Fibroblast of pulmonary artery (primary cell): ENCODE measurements around the gene ITPR1.

ENCODE experiments used
- DNase-seq: peaks from one replicate; pipeline ENCODE4 v3.0.0-alpha.2; 2010; ENCODE audit warnings: low read depth
- H3K4me3 ChIP-seq: replicated peaks from 2 replicates; pipeline ENCODE4 v1.5.1; 2011; ENCODE audit warnings: low read depth, mild to moderate bottlenecking, control low read depth, low read length, moderate library complexity
- CTCF ChIP-seq: IDR thresholded peaks from 2 replicates; pipeline ENCODE4 v1.5.1; 2011; ENCODE audit warnings: mild to moderate bottlenecking, control low read depth, low read length, inconsistent platforms; ENCODE audit errors: missing control alignments

The ITPR1 gene

GRCh38 chr3:4670352-4670751 is 177.2 kb downstream of the ITPR1 start:
- DNase-seq, result peak; percentile 17

GRCh38 chr3:4672725-4673275 is 179.7 kb downstream of the ITPR1 start:
- no peak for DNase-seq
- no peak for TF ChIP-seq CTCF
- no peak overlapping the region for H3K4me3 ChIP-seq

More at GRCh38 chr3:4670352-4670751, 177.2 kb downstream of the ITPR1 start:
- H3K4me3 ChIP-seq, result no peak overlapping the region
- TF ChIP-seq CTCF, result peak; percentile 41

- TF ChIP-seq CTCF, result no peak
- DNase-seq, result peak; percentile 90
- no peak overlapping the region for H3K4me3 ChIP-seq
These were observed 181.1 kb downstream of the ITPR1 start for GRCh38 chr3:4674216-4674615.

GRCh38 chr3:4675704-4676103 is 182.6 kb downstream of the ITPR1 start:
- no peak for TF ChIP-seq CTCF
- DNase-seq, result no peak
- H3K4me3 ChIP-seq, result no peak overlapping the region

- DNase-seq, result no peak
- no peak overlapping the region for H3K4me3 ChIP-seq
- no peak for TF ChIP-seq CTCF
These were observed 185.2 kb downstream of the ITPR1 start for GRCh38 chr3:4678320-4678719.

GRCh38 chr3:4680227-4680691 is 187.1 kb downstream of the ITPR1 start:
- no peak for DNase-seq
- TF ChIP-seq CTCF, result no peak
- H3K4me3 ChIP-seq, result no peak overlapping the region

GRCh38 chr3:4680871-4681300 is 187.7 kb downstream of the ITPR1 start:
- no peak overlapping the region for H3K4me3 ChIP-seq
- TF ChIP-seq CTCF, result no peak
- DNase-seq, result peak; percentile 8
